Choroid plexus epithelial cell (primary cell): ENCODE measurements around the gene TCERG1L.

Experiments
- DNase-seq: peaks from one replicate; pipeline ENCODE4 v3.0.0-alpha.2; 2010; ENCODE audit warnings: low read depth
- H3K4me3 ChIP-seq: 2 replicates; pipeline ENCODE4 v1.5.1; 2011; ENCODE audit warnings: low read depth, mild to moderate bottlenecking, control low read depth, low read length, moderate library complexity
- CTCF ChIP-seq: conservative IDR thresholded peaks from 2 replicates; pipeline ENCODE4 v1.5.1; 2011; ENCODE audit warnings: low read depth, mild to moderate bottlenecking, control low read depth, inconsistent platforms, low read length, moderate library complexity

TCERG1L gene

GRCh38 chr10:131221632-131222277, 89.8 kb downstream of the TCERG1L start:
- no peak for DNase-seq
- no peak for TF ChIP-seq CTCF
- no peak overlapping the region for H3K4me3 ChIP-seq

GRCh38 chr10:131220601-131221171, 90.8 kb downstream of the TCERG1L start:
- TF ChIP-seq CTCF, result no peak
- H3K4me3 ChIP-seq, result no peak overlapping the region
- no peak for DNase-seq

GRCh38 chr10:131219955-131220489, 91.5 kb downstream of the TCERG1L start:
- no peak for TF ChIP-seq CTCF
- DNase-seq, result no peak
- H3K4me3 ChIP-seq, result no peak overlapping the region

GRCh38 chr10:131219584-131219886, 92.0 kb downstream of the TCERG1L start:
- no peak for DNase-seq
- TF ChIP-seq CTCF, result no peak
- no peak overlapping the region for H3K4me3 ChIP-seq

GRCh38 chr10:131218811-131219583, 92.5 kb downstream of the TCERG1L start:
- TF ChIP-seq CTCF, result no peak
- no peak for DNase-seq
- no peak overlapping the region for H3K4me3 ChIP-seq

GRCh38 chr10:131216681-131217230, 94.8 kb downstream of the TCERG1L start:
- H3K4me3 ChIP-seq, result no peak overlapping the region
- DNase-seq, result no peak
- no peak for TF ChIP-seq CTCF
